H9 (cell line): ENCODE data around the gene NCCRP1. TPM values are rescaled to one million over a fixed set of nuclear protein-coding genes. Genes with fewer than 3 reads are reported as not detected.

Experiments used
- DNase-seq: peaks from one replicate; pipeline ENCODE4 v3.0.0-alpha.2; 2017
- H2AFZ ChIP-seq: one replicate; pipeline ENCODE4 v1.6.1; 2013; ENCODE audit warnings: mild to moderate bottlenecking, low read length, control low read depth, moderate library complexity
- H2AK5ac ChIP-seq: 2 replicates; pipeline ENCODE4 v1.6.1; 2013; ENCODE audit warnings: low read length, control low read depth, mixed read lengths; ENCODE audit not compliant: insufficient read length
- H2BK120ac ChIP-seq: one replicate; pipeline ENCODE4 v1.6.1; 2013; ENCODE audit warnings: low read depth, mild to moderate bottlenecking, low read length, control low read depth, inconsistent platforms; ENCODE audit not compliant: poor library complexity, severe bottlenecking
- H2BK12ac ChIP-seq: 2 replicates; pipeline ENCODE4 v1.6.1; 2013; ENCODE audit warnings: low read length, control low read depth, mixed read lengths, low read depth; ENCODE audit not compliant: insufficient read length
- H2BK15ac ChIP-seq: 2 replicates; pipeline ENCODE4 v1.6.1; 2013; ENCODE audit warnings: low read depth, low read length, control low read depth
- H2BK20ac ChIP-seq: one replicate; pipeline ENCODE4 v1.6.1; 2013; ENCODE audit warnings: low read depth, mild to moderate bottlenecking, low read length, control low read depth, inconsistent platforms; ENCODE audit not compliant: poor library complexity, severe bottlenecking
- H2BK5ac ChIP-seq: 2 replicates; pipeline ENCODE4 v1.6.1; 2013; ENCODE audit warnings: low read length, control low read depth, mixed read lengths; ENCODE audit not compliant: insufficient read length
- H3K14ac ChIP-seq: 2 replicates; pipeline ENCODE4 v1.6.1; 2013; ENCODE audit warnings: low read length, control low read depth; ENCODE audit not compliant: insufficient read depth
- H3K18ac ChIP-seq: 2 replicates; pipeline ENCODE4 v1.6.1; 2013; ENCODE audit warnings: low read depth, mild to moderate bottlenecking, mixed read lengths, low read length, control low read depth; ENCODE audit not compliant: insufficient read length
- H3K23ac ChIP-seq: 2 replicates; pipeline ENCODE4 v1.6.1; 2013; ENCODE audit warnings: low read length, control low read depth, mixed read lengths, low read depth; ENCODE audit not compliant: insufficient read length
- H3K23me2 ChIP-seq: 2 replicates; pipeline ENCODE4 v1.6.1; 2013; ENCODE audit warnings: low read depth, mild to moderate bottlenecking, mixed read lengths, low read length, control low read depth; ENCODE audit not compliant: insufficient read length, poor library complexity, severe bottlenecking
- H3K27ac ChIP-seq: 2 replicates; pipeline ENCODE4 v1.5.1; 2013; ENCODE audit warnings: low read length, control low read depth, mixed read lengths, low read depth; ENCODE audit not compliant: insufficient read length
- H3K27me3 ChIP-seq: 2 replicates; pipeline ENCODE4 v1.6.1; 2013; ENCODE audit warnings: low read length, control low read depth, inconsistent platforms; ENCODE audit not compliant: insufficient read depth
- H3K4ac ChIP-seq: 2 replicates; pipeline ENCODE4 v1.6.1; 2013; ENCODE audit warnings: low read depth, mild to moderate bottlenecking, control low read depth, inconsistent platforms, low read length, moderate library complexity
- H3K4me1 ChIP-seq: 2 replicates; pipeline ENCODE4 v1.6.1; 2013; ENCODE audit warnings: low read length, control low read depth, inconsistent platforms; ENCODE audit not compliant: insufficient read depth
- H3K4me2 ChIP-seq: 2 replicates; pipeline ENCODE4 v1.6.1; 2013; ENCODE audit warnings: low read length, control low read depth, mixed read lengths; ENCODE audit not compliant: insufficient read length, insufficient read depth
- H3K56ac ChIP-seq: 2 replicates; pipeline ENCODE4 v1.6.1; 2013; ENCODE audit warnings: low read depth, mild to moderate bottlenecking, mixed read lengths, low read length, control low read depth; ENCODE audit not compliant: insufficient read length
- H3K79me1 ChIP-seq: 2 replicates; pipeline ENCODE4 v1.6.1; 2013; ENCODE audit warnings: low read depth, mild to moderate bottlenecking, moderate library complexity, low read length, control low read depth, inconsistent platforms; ENCODE audit not compliant: insufficient read depth, poor library complexity, severe bottlenecking
- H3K79me2 ChIP-seq: 2 replicates; pipeline ENCODE4 v1.6.1; 2013; ENCODE audit warnings: low read length, control low read depth, inconsistent platforms; ENCODE audit not compliant: insufficient read depth
- H3K9ac ChIP-seq: 2 replicates; pipeline ENCODE4 v1.6.1; 2013; ENCODE audit warnings: low read length, control low read depth, mixed read lengths; ENCODE audit not compliant: insufficient read length; ENCODE audit errors: extremely low read depth
- H3K9me3 ChIP-seq: one replicate; pipeline ENCODE4 v1.6.1; 2013; ENCODE audit warnings: low read depth, low read length, inconsistent platforms; ENCODE audit not compliant: control insufficient read depth
- H3T11ph ChIP-seq: one replicate; pipeline ENCODE4 v1.6.1; 2013; ENCODE audit warnings: mild to moderate bottlenecking, low read length, control low read depth, inconsistent platforms
- H4K20me1 ChIP-seq: one replicate; pipeline ENCODE4 v1.6.1; 2013; ENCODE audit not compliant: control insufficient read depth, insufficient read length, insufficient read depth
- H4K5ac ChIP-seq: 2 replicates; pipeline ENCODE4 v1.6.1; 2013; ENCODE audit warnings: low read depth, mild to moderate bottlenecking, mixed read lengths, low read length, control low read depth; ENCODE audit not compliant: insufficient read length
- H4K8ac ChIP-seq: replicated peaks from 2 replicates; pipeline ENCODE4 v1.6.1; 2013; ENCODE audit warnings: low read length, control low read depth, mixed read lengths, low read depth; ENCODE audit not compliant: insufficient read length
- H4K91ac ChIP-seq: 2 replicates; pipeline ENCODE4 v1.6.1; 2013; ENCODE audit warnings: low read depth, mild to moderate bottlenecking, moderate library complexity, mixed read lengths, low read length, control low read depth; ENCODE audit not compliant: insufficient read length
- H3K27ac Mint-ChIP-seq, 3 experiments: 2 replicates in 2 of 3; 3 replicates in 1 of 3; pipeline ENCODE4 v1.8.0; 2020 to 2021; ENCODE audit warnings: mixed read lengths in 3 of 3, mild to moderate bottlenecking in 1 of 3, moderate library complexity in 1 of 3
- H3K27me3 Mint-ChIP-seq: 2 replicates; pipeline ENCODE4 v1.8.0; 2021; ENCODE audit warnings: low read depth, mild to moderate bottlenecking, moderate library complexity, mixed read lengths
- H3K36me3 Mint-ChIP-seq, 3 experiments: 2 replicates in 2 of 3; 3 replicates in 1 of 3; pipeline ENCODE4 v1.8.0; 2020 to 2021; ENCODE audit warnings: low read depth in 3 of 3, mixed read lengths in 3 of 3; ENCODE audit not compliant: insufficient read depth in 1 of 3
- H3K4me1 Mint-ChIP-seq, 2 experiments: 2 replicates each; pipeline ENCODE4 v1.8.0; 2020; ENCODE audit warnings: mixed read lengths in 2 of 2
- H3K4me3 Mint-ChIP-seq, 2 experiments: 2 replicates in 1 of 2; 3 replicates in 1 of 2; pipeline ENCODE4 v1.8.0; 2020 to 2021; ENCODE audit warnings: mild to moderate bottlenecking in 2 of 2, mixed read lengths in 2 of 2, moderate library complexity in 1 of 2
- H3K9me3 Mint-ChIP-seq, 2 experiments: 2 replicates in 1 of 2; 3 replicates in 1 of 2; pipeline ENCODE4 v1.8.0; 2020; ENCODE audit warnings: mild to moderate bottlenecking in 2 of 2, mixed read lengths in 2 of 2, moderate library complexity in 1 of 2
- WGBS: extraction: QIAGEN DNeasy Blood & Tissue Kit; methylation state at CpG from one replicate; pipeline ENCODE4 v1.1.7; 2013; ENCODE audit warnings: missing lambda C conversion rate, low lambda C conversion rate, mixed read lengths; ENCODE audit not compliant: insufficient read length; ENCODE audit errors: extremely low coverage; 5-methylcytosine and 5-hydroxymethylcytosine counted together
- total RNA-seq: library from RNA; stranded (reverse); gene quantifications from 2 replicates; pipeline ENCODE4 v1.2.1, GENCODE V29; 2021
- TF ChIP-seq, protein P1 (sequence below): fragments of 200-600 bp; sonication (generic); conservative IDR thresholded peaks from 3 replicates; pipeline ENCODE4 v1.8.0; 2021; ENCODE audit warnings: antibody characterized with exemption, mild to moderate bottlenecking

NCCRP1 gene
- total RNA-seq, 1 experiment from 2014 or later, result 1.9 TPM

DNA sequence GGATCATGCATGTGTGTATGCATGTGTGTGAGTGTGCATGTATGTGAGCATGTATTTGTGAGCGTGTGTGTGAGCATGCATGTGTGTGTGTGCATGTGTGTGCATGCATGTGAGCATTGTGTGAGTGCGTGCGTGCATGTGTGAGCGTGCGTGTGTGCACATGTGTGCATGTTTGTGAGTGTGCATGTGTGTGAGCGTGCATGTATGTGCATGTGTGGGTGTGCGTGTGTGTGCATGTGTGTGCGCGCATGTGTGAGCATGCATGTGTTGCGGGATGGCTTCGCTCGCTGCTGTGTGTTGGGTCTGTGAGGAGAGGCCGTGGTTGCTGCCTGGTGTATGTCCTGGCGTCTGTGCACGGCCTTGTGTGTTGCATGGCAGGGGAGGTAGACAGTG, 38.8 kb upstream of the NCCRP1 start:
- H4K5ac ChIP-seq, result peak overlapping the region; percentile 45
- H3K18ac ChIP-seq, result peak overlapping the region; percentile 4
- no peak overlapping the region for H2AFZ ChIP-seq
- Mint-ChIP-seq H3K36me3 (peaks cover 2 to 13% (median 6%) of the 10 kb centered on the region in 3 experiments; a peak in 6 of 7 replicates), H3K9me3 (no peaks in the 10 kb centered on the region), H3K27ac (peak overlapping the region; percentile 75 to 92 (median 84); a peak in 6 of 7 replicates), H3K4me3 (no peak overlapping the region), H3K4me1 (peaks cover 43 to 51% of the 10 kb centered on the region in 2 experiments), H3K27me3 (no peaks in the 10 kb centered on the region)
- H4K20me1 ChIP-seq, result peaks cover 5% of the 10 kb centered on the region
- no peak overlapping the region for H3K4ac ChIP-seq
- no peak overlapping the region for H2AK5ac ChIP-seq
- H3K9me3 ChIP-seq, result no peaks in the 10 kb centered on the region
- peaks cover 2% of the 10 kb centered on the region for H3K23me2 ChIP-seq
- peak overlapping the region; percentile 5 for H3K27ac ChIP-seq
- peak overlapping the region; percentile 10; the same call in 1 of the 2 replicates for H3K14ac ChIP-seq
- no peak overlapping the region for H2BK20ac ChIP-seq
- no peak overlapping the region for H3K9ac ChIP-seq
- H2BK120ac ChIP-seq, result no peak overlapping the region
- H3K79me2 ChIP-seq, result peaks cover 4% of the 10 kb centered on the region; the same call in 1 of the 2 replicates
- no peaks in the 10 kb centered on the region for H3K79me1 ChIP-seq
- H3K4me1 ChIP-seq, result peaks cover 5% of the 10 kb centered on the region; the same call in 1 of the 2 replicates
- no peak overlapping the region for H2BK12ac ChIP-seq
- H3K27me3 ChIP-seq, result no peaks in the 10 kb centered on the region
- WGBS, result no CpG with 5 or more reads among the region's 15 CpGs
- DNase-seq, result no peak
- H2BK15ac ChIP-seq, result no peak overlapping the region
- H4K91ac ChIP-seq, result no peak overlapping the region
- H2BK5ac ChIP-seq, result no peak overlapping the region
- H3T11ph ChIP-seq, result no peak overlapping the region
- TF ChIP-seq, protein P1, sequence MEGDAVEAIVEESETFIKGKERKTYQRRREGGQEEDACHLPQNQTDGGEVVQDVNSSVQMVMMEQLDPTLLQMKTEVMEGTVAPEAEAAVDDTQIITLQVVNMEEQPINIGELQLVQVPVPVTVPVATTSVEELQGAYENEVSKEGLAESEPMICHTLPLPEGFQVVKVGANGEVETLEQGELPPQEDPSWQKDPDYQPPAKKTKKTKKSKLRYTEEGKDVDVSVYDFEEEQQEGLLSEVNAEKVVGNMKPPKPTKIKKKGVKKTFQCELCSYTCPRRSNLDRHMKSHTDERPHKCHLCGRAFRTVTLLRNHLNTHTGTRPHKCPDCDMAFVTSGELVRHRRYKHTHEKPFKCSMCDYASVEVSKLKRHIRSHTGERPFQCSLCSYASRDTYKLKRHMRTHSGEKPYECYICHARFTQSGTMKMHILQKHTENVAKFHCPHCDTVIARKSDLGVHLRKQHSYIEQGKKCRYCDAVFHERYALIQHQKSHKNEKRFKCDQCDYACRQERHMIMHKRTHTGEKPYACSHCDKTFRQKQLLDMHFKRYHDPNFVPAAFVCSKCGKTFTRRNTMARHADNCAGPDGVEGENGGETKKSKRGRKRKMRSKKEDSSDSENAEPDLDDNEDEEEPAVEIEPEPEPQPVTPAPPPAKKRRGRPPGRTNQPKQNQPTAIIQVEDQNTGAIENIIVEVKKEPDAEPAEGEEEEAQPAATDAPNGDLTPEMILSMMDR, result no peak
- H3K23ac ChIP-seq, result peak overlapping the region; percentile 58
- peak overlapping the region; percentile 19 for H3K56ac ChIP-seq
- peak overlapping the region; percentile 90 for H4K8ac ChIP-seq
- no peak overlapping the region for H3K4me2 ChIP-seq
